Measurements from ENCODE around the gene TIPARP. TPM values are rescaled to one million over a fixed set of nuclear protein-coding genes. Genes with fewer than 3 reads are reported as not detected.
"Not testable (repeated sequence)": the region's sequence is repeated elsewhere in the genome, so short reads cannot be mapped to it uniquely, and the experiment has no call there.

Gene TIPARP
- total and polyA plus RNA-seq, 4 donors: 20.8 to 56.1 (median 40.0) TPM

DNA sequence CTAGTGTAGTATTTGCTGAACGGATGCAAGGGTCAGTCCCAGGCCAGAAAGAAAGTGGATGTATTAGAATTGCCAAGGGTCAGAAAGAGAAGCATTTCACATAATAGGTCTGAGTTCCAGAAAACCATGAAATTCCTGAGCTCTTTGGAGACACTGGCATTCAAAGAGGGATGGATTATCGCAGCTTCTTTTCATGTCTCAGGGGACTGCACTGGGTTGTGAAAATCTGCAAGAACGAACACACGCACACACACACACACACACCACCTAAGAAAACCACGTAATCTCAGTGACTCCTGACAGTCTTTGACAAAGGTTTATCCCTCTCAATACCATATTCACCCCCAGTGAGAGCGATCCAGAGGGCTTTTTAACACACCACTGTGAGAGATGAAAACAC, 57.9 kb downstream of the TIPARP start:
- no peak overlapping the region for H3K27ac ChIP-seq (ENCODE audit: low read depth in 1 of 2, low read length in 1 of 2)
- H3K9ac ChIP-seq (ENCODE audit: insufficient read depth in 1 of 2, low read length in 2 of 2): no peak overlapping the region
- ATAC-seq (ENCODE audit: insufficient read depth, low FRiP score): no peak
- WGBS, 2 donors: 67 to 79% methylated on average over 6 of the region's 6 CpGs
- H3K4me3 ChIP-seq: no peak overlapping the region
- no peak for TF ChIP-seq CTCF (IDR thresholded peaks at IDR 0.05; ENCODE audit: control extremely low read depth, extremely low read depth)
- no peaks in the 10 kb centered on the region for H3K36me3 ChIP-seq (ENCODE audit: control insufficient read depth in 4 of 4, insufficient read depth in 4 of 4, low read length in 4 of 4)
- peaks cover 0 to 5% (median 2%) of the 10 kb centered on the region in 5 donors for H3K4me1 ChIP-seq (ENCODE audit: control insufficient read depth in 5 of 5, insufficient read depth in 5 of 5, low read length in 5 of 5)
- H3K27me3 ChIP-seq (ENCODE audit: control insufficient read depth in 3 of 3, insufficient read depth in 3 of 3, low read length in 2 of 3): peaks cover 0 to 5% (median 0%) of the 10 kb centered on the region in 3 donors
- no peaks in the 10 kb centered on the region for H3K9me3 ChIP-seq (ENCODE audit: control insufficient read depth in 4 of 4, insufficient read depth in 3 of 4, low read length in 3 of 4)
- no peak for DNase-seq

- 90 to 95% methylated on average over 4 of the region's 4 CpGs for WGBS, 2 donors
- ATAC-seq (ENCODE audit: insufficient read depth, low FRiP score) (no peak), DNase-seq (no peak)
- H3K27me3 ChIP-seq (ENCODE audit: control insufficient read depth in 3 of 3, insufficient read depth in 3 of 3, low read length in 2 of 3): peaks cover 0 to 5% (median 0%) of the 10 kb centered on the region in 3 donors
- H3K4me3 ChIP-seq: no peak overlapping the region
- no peak overlapping the region for H3K9ac ChIP-seq (ENCODE audit: insufficient read depth in 1 of 2, low read length in 2 of 2)
- H3K36me3 ChIP-seq (ENCODE audit: control insufficient read depth in 4 of 4, insufficient read depth in 4 of 4, low read length in 4 of 4): no peaks in the 10 kb centered on the region
- no peak overlapping the region for H3K27ac ChIP-seq (ENCODE audit: low read depth in 1 of 2, low read length in 1 of 2)
- peaks cover 0 to 5% (median 0%) of the 10 kb centered on the region in 5 donors for H3K4me1 ChIP-seq (ENCODE audit: control insufficient read depth in 5 of 5, insufficient read depth in 5 of 5, low read length in 5 of 5)
- no peak for TF ChIP-seq CTCF (IDR thresholded peaks at IDR 0.05; ENCODE audit: control extremely low read depth, extremely low read depth)
- no peaks in the 10 kb centered on the region for H3K9me3 ChIP-seq (ENCODE audit: control insufficient read depth in 4 of 4, insufficient read depth in 3 of 4, low read length in 3 of 4)
Observed at GRCh38 chr3:156732715-156733421, 58.5 kb downstream of the TIPARP start.

GRCh38 chr3:156734661-156735060, 60.3 kb downstream of the TIPARP start:
- not testable (repeated sequence) for H3K9ac ChIP-seq (ENCODE audit: insufficient read depth in 1 of 2, low read length in 2 of 2); H3K27ac ChIP-seq (ENCODE audit: low read depth in 1 of 2, low read length in 1 of 2); ATAC-seq (ENCODE audit: insufficient read depth, low FRiP score); H3K4me3 ChIP-seq; DNase-seq; H3K27me3 ChIP-seq (ENCODE audit: control insufficient read depth in 3 of 3, insufficient read depth in 3 of 3, low read length in 2 of 3); H3K36me3 ChIP-seq (ENCODE audit: control insufficient read depth in 4 of 4, insufficient read depth in 4 of 4, low read length in 4 of 4); H3K4me1 ChIP-seq (ENCODE audit: control insufficient read depth in 5 of 5, insufficient read depth in 5 of 5, low read length in 5 of 5); H3K9me3 ChIP-seq (ENCODE audit: control insufficient read depth in 4 of 4, insufficient read depth in 3 of 4, low read length in 3 of 4)
- WGBS, 2 donors: 55 to 74% methylated on average over 3 of the region's 3 CpGs

DNA sequence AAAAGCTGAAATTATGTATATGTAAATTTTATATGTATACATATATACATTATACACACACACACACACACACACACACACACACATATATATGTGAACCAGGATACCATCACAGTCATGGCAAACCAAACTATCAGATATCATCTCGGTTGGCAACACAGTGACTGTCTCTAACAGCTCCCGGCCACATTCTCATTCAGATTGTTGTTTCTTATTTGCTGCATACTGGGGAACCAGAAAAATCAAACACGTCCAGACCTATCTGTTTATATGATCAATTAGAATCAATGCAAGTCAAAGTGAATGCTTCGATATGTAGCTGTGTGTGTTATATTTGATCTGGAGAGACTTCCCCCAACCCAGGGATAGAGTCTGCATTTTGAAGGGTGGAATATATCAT, 61.1 kb downstream of the TIPARP start:
- peaks cover 0 to 5% (median 0%) of the 10 kb centered on the region in 3 donors for H3K27me3 ChIP-seq (ENCODE audit: control insufficient read depth in 3 of 3, insufficient read depth in 3 of 3, low read length in 2 of 3)
- H3K27ac ChIP-seq (ENCODE audit: low read depth in 1 of 2, low read length in 1 of 2): no peak overlapping the region
- H3K36me3 ChIP-seq (ENCODE audit: control insufficient read depth in 4 of 4, insufficient read depth in 4 of 4, low read length in 4 of 4): no peaks in the 10 kb centered on the region
- no peak for ATAC-seq (ENCODE audit: insufficient read depth, low FRiP score)
- no peak overlapping the region for H3K4me3 ChIP-seq
- DNase-seq: no peak
- WGBS, 2 donors: 69 to 81% methylated on average over 4 of the region's 4 CpGs
- H3K4me1 ChIP-seq (ENCODE audit: control insufficient read depth in 5 of 5, insufficient read depth in 5 of 5, low read length in 5 of 5): no peaks in the 10 kb centered on the region
- H3K9ac ChIP-seq (ENCODE audit: insufficient read depth in 1 of 2, low read length in 2 of 2): no peak overlapping the region
- no peak for TF ChIP-seq CTCF (IDR thresholded peaks at IDR 0.05; ENCODE audit: control extremely low read depth, extremely low read depth)
- no peaks in the 10 kb centered on the region for H3K9me3 ChIP-seq (ENCODE audit: control insufficient read depth in 4 of 4, insufficient read depth in 3 of 4, low read length in 3 of 4)

DNA sequence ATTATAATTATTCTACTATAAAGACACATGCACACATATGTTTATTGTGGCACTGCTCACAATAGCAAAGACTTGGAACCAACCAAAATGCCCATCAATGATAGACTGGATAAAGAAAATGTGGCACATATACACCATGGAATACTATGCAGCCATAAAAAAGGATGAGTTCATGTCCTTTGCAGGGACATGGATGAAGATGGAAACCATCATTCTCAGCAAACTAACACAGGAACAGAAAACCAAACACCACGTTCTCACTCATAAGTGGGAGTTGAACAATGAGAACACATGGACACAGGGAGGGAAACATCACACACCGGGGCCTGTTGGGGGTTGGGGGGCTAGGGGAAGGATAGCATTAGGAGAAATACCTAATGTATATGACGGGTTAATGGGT, 62.7 kb downstream of the TIPARP start:
- H3K27me3 ChIP-seq (ENCODE audit: control insufficient read depth in 3 of 3, insufficient read depth in 3 of 3, low read length in 2 of 3); DNase-seq; H3K4me1 ChIP-seq (ENCODE audit: control insufficient read depth in 5 of 5, insufficient read depth in 5 of 5, low read length in 5 of 5); H3K27ac ChIP-seq (ENCODE audit: low read depth in 1 of 2, low read length in 1 of 2); ATAC-seq (ENCODE audit: insufficient read depth, low FRiP score); H3K4me3 ChIP-seq; H3K9me3 ChIP-seq (ENCODE audit: control insufficient read depth in 4 of 4, insufficient read depth in 3 of 4, low read length in 3 of 4); H3K9ac ChIP-seq (ENCODE audit: insufficient read depth in 1 of 2, low read length in 2 of 2); H3K36me3 ChIP-seq (ENCODE audit: control insufficient read depth in 4 of 4, insufficient read depth in 4 of 4, low read length in 4 of 4): not testable (repeated sequence)
- 90 to 91% methylated on average over 3 of the region's 3 CpGs for WGBS, 2 donors
